NCI-H2196 (cell line): ENCODE measurements around the gene GLIPR2.
"Not testable (repeated sequence)": the region's sequence is repeated elsewhere in the genome, so short reads cannot be mapped to it uniquely, and the experiment has no call there.

ENCODE experiments used
- DNase-seq: peaks from one replicate; lab custom pipeline; 2025; ENCODE audit not compliant: unreplicated experiment; lab: John Stamatoyannopoulos, UW

Gene GLIPR2

DNA sequence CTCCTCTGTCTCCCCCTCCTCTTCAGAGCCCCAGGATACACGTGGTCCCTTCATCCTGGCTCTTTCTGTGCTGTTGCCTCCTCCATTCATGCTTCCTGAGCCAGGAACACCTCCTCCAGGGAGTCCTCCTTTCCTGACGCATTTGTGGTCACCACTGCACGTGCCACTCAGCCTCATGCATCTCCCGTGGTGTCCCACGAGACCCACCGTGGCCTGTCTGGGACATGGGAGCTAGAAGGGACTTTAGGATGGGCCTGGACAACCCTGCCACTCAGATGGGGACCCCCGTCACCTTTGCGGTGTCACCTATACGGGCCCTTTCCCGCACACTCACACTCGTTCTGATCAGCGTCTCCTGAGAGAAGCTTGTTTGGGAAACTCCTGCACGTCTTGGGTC lies 6.7 kb downstream of the GLIPR2 start:
- DNase-seq = no peak

DNA sequence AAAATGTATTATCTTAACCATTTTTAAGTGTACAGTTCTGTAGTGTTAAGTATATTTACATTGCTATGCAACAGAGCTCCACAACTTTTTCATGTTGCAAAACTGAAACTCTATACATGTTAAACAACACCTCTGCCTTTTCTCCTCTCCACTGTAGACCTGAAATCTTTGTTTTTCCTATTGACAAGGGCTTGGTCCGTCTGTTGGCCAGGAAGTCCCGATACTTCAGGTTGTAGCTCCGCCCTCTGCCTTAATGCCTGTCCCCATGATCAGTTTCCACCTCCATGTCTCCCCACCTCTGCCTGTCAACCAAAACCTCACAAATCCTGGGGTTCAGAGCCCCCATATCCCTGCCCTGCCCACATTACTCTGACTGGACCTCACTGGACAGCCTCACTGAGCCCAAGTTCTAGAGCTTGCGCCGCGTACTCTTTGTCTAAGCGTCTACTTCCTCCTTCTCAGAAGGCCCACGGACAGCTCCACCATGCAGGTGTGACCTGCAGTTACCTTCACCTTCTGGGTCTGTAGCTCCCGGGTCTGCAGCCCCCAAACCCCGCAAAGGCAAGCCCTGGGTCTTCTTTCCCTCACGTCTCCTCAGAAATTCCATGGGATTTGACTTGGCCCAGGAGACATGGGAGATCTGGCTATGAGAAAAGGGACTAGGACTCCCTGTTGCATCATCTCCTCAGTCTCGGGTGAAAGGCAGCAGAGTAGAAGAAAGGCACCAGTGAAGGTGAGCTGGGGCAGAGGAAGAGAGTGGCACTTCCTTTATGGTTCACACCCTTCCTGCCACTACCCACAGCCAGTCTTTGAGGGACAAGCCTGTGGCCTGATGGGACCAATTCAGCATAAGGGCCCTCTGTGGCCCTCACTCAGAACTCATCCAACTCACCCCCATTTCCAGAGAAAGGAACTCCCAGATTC lies 8.0 kb downstream of the GLIPR2 start:
- no peak for DNase-seq

GRCh38 chr9:36145970-36146369 lies 9.4 kb downstream of the GLIPR2 start:
- no peak for DNase-seq

GRCh38 chr9:36146651-36147050 lies 10.1 kb downstream of the GLIPR2 start:
- DNase-seq = no peak

DNA sequence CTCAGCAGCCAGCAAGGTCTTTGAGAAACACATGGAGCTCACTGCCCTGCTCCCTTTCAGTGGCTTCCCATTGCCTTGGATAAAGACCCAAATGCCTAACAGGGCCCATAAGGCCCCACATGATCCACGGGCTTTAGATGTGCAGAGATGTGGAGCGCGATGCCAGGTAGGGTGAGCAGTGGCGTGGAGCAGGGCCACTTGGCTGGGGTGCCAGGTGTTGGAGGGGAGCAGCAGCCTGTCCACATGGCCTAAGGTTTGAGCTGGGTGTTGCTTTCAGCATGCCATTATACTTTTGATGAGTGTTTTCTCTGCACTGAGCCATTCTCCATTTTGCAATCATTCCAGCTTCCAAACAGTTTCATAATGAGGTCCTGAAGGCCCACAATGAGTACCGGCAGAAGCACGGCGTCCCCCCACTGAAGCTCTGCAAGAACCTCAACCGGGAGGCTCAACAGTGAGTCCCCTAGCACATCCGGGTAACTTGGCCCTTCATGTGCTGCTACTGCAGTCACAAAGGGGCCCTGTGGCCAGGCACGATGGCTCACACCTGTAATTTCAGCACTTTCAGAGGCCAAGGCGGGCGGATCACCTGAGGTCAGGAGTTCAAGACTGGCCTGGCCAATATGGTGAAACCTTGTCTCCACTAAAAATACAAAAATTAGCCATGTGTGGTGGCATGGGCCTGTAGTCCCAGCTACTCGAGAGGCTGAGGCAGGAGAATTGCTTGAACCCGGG lies 11.1 kb downstream of the GLIPR2 start:
- DNase-seq = no peak

- DNase-seq = peak; percentile 73
These were observed 11.9 kb downstream of the GLIPR2 start for GRCh38 chr9:36148311-36149051.

- DNase-seq = no peak
These were observed 12.7 kb downstream of the GLIPR2 start for GRCh38 chr9:36149197-36149596.

DNA sequence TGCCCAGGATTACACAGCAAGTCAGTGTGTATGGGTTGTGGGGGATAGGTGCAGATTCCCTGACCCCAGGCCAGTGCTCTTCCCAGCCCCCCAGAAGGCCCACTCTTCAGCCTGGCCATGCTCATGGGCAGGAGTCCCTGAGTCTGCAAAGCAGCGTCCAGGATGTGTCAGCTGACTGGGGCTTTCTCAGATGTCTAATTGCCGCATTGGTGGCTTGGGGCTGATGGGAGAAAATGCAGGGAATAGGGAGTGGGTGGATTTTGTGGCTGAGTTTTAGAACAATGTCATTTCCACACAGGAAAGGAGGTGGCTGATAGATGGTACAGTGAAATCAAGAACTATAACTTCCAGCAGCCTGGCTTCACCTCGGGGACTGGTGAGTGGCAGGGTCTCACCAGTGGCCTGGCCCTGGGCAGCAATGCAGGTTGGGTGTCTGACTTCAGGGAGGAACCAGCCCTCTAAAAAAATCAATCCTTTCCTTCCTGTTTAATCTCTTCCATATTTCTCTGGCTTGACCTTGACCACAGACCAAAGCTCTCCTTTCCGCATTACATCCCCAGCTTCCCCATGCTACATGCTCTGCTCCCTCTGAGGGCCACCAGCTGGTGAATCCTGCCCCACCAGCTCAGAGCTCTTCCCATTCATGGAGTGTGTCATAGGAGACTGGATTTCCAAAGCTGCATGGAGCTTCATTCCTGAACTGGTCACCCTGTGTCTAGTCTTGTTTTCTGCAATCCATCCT lies 14.2 kb downstream of the GLIPR2 start:
- DNase-seq = no peak

DNA sequence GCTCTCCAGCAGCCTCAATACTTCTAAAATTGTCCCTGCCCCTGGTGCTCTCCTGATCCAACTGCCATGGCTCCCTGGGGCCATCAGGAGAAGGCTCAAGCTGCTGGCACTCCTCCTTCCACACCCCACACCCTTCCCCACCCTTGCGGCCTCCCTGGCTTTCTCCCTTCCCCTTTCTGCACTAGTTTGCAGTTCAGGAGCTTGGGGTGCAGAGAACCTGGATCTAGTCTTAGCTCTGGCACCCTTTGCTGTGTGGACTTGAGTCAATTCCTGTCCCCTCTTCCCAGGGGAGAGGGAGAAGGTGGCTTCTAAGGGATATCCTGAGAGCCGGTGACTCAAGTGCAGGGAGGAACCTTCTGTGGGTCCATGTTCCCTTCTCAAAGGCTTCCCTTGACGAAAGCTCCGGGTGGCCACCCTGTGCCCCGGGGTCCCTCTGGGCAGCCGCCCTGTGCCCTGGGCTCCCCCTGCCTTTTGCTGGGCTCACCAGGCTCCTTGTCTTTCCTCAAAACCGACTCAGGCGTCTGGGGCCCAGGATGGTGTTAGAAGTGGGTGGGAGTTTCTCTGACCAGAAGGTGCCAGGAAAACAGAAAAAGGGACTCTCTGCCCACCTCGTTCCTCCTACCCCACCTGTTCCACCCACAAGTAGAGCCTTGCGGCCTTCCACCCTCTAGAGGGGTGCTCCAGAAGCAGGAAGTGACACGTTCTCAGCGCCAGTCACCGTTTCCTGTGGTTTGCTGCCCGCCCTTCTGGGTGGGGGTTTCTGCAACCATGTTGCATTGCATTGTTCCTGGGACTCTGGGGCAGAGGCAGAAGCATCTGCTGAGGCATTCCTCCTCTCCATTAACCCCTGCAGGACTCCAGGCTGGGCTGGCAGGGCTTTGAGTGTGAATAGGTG lies 15.0 kb downstream of the GLIPR2 start:
- no peak for DNase-seq

DNA sequence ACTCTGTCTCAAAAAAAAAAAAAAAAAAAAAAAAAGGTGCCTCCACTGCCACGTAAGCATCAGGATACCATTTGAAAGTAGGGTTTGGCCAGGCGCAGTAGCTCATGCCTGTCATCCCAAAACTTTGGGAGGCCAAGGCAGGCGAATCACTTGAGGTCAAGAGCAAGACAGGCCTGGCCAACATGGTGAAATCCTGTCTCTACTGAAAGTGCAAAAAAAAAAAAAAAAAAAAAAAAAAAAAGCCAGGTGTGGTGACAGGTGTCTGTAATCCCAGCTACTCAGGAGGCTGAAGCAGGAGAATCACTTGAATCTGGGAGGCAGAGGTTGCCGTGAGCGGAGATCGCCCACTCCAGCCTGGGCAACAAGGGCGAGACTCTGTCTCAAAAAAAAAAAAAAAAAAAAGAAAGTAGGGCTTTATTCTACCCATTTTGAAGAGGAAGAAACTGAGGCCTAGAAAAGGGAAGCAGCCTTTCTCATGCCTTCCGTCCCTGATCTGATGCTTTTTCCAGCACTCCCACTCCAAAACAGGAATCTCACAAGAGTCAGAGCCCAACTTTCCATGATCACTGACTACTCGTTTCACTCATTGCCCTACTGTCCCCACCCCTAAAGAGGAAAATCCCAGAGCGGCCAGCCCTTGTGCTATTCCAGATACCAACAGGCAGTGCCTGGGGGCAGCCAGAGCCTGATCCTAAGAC lies 16.4 kb downstream of the GLIPR2 start:
- no peak for DNase-seq

DNA sequence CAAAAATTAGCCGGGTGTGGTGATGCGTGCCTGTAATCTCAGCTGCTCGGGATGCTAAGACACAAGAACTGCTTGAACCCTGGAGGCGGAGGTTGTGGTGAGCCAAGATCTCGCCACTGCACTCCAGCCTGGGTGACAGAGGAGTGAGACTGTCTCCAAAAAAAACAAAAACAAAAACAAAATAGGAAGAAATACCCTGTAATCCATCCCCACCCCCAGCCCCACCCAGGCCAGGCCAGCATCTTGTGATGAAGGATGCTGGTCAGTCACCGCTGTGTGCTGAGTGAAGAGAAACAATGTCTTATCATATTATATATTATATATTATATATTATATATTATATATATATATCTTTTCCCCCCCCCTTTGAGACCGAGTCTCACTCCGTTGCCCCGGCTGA lies 17.2 kb downstream of the GLIPR2 start:
- no peak for DNase-seq

DNA sequence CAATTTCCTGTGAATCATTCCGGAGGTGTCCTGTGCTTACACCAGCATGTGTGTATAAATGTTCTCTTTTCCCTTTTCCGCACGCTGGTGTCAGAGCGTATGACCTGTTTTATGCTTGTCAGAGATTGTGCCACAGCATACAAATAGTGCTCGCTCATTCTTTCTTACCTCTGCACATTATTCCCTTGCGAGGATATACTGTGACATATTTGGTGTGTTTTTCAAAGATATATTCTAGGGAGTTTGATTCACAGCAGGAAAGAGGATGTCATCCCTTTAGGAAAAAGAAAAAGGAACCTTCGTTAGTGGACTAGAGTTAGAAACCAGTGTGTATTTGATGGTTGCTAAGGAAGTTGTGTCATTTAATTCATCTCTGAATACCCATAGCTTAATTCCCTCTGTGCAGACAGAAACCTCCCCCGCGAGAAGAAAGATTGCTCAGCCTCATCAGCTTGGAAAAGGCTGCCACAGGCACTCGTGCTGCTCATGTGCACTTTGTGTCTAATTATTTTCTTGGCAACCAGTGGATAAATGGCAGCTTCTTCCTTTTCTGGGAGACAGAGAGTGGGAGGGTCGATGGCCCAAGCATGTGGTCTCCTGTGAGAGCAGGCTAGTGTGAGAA lies 17.9 kb downstream of the GLIPR2 start:
- DNase-seq = no peak

DNA sequence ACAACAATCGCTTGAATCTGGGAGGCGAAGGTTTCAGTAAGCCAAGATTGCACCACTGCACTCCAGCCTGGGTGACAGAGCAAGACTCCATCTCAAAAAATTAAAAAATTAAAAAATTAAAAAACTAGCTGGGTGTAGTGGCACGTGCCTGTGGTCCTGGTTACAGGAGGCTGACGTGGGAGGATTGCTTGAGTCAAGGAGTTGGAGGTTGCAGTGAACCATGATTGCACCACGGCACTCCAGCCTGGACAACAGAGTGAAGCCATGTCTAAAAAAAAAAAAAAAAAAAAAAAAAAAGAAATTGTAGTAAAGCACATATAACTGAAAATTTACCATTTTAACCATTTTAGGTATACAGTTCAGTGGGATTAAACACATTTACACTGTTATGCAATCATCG lies 19.6 kb downstream of the GLIPR2 start:
- DNase-seq = no peak

DNA sequence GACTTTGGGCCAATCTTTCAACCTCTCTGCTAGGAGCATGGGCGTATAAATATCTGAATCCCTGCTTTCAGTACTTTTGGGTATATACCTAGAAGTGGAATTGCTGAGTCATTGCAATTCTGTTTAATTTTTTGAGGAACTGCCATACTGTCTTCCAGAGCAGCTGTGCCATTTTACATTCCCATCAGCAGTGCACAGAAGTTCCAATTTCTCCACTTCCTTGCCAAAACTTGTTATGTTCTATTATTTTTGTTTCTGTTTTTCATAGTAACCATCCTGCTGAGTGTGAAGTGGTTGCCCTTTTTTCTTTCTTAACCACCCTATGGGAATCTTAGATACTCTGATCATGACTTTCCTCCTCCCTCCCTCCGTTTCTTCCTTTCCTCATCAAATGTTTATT lies 21.6 kb downstream of the GLIPR2 start:
- DNase-seq = no peak

- no peak for DNase-seq
These were observed 22.4 kb downstream of the GLIPR2 start for GRCh38 chr9:36158917-36159316.

DNA sequence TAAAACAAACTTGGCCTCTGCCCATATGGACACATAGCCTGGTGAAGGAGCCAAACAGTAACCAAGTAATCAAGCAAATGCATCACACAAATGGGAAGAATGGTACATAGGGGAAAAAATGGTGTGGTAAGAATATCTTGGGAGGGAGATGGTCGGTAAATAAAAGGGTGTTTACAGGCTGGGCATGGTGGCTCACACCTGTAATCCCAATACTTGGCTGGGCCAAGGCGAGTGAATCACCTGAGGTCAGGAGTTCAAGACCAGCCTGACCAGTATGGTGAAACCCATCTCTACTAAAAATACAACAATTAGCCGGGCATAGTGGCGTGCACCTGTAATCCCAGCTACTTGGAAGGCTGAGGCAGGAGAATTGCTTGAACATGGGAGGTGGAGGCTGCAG lies 23.0 kb downstream of the GLIPR2 start:
- not testable (repeated sequence) for DNase-seq

GRCh38 chr9:36160126-36160525 lies 23.6 kb downstream of the GLIPR2 start:
- DNase-seq = not testable (repeated sequence)

DNA sequence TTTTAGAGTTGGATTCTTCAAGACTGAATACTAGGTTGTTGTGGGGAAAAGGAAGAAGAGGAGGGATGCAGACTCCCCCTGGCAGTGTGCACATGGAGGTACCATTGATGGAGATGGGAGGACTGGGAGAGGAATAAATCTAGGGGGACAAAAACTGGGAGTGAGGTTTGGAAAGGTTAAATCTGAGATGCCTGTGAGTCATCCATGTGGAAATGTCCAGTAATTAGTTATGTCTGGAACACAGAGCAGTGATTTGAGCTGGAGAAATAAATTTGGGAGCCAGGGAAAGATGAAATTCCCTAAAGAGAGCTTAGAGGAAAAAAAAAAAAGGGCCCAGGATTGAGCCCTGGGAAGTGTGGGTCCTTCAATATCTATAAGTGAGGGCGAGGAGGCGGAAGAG lies 24.7 kb downstream of the GLIPR2 start:
- DNase-seq = no peak

- DNase-seq = no peak
These were observed 25.7 kb downstream of the GLIPR2 start for GRCh38 chr9:36162211-36162738.
